Mesothelial cell of epicardium (in vitro differentiated cells): Measurements from ENCODE around the gene DYSF. TPM values are rescaled to one million over a fixed set of nuclear protein-coding genes. Genes with fewer than 3 reads are reported as not detected.

ENCODE experiments used
- DNase-seq, 2 experiments: peaks; one replicate each; pipeline ENCODE4 v3.0.0; 2021; ENCODE audit warnings: low spot score in 2 of 2; ENCODE audit not compliant: unreplicated experiment in 2 of 2
- H3K27ac Mint-ChIP-seq: 2 replicates; pipeline ENCODE4 v1.8.0; 2021; ENCODE audit warnings: mixed read lengths
- H3K27me3 Mint-ChIP-seq: 2 replicates; pipeline ENCODE4 v1.8.0; 2021; ENCODE audit warnings: low read depth, mixed read lengths
- H3K36me3 Mint-ChIP-seq: 2 replicates; pipeline ENCODE4 v1.8.0; 2021; ENCODE audit warnings: mixed read lengths
- H3K4me1 Mint-ChIP-seq: 2 replicates; pipeline ENCODE4 v1.8.0; 2021; ENCODE audit warnings: mixed read lengths
- H3K4me3 Mint-ChIP-seq: 2 replicates; pipeline ENCODE4 v1.8.0; 2021; ENCODE audit warnings: mild to moderate bottlenecking, moderate library complexity, mixed read lengths
- H3K9me3 Mint-ChIP-seq: 2 replicates; pipeline ENCODE4 v1.8.0; 2021; ENCODE audit warnings: mixed read lengths
- total RNA-seq: library from RNA; stranded (reverse); gene quantifications from 3 replicates; pipeline ENCODE4 v1.2.1, GENCODE V29; 2021
- TF ChIP-seq, protein P1 (sequence below): fragments of 200-600 bp; sonication (generic); IDR thresholded peaks from one replicate; pipeline ENCODE4 v1.5.0; 2021; ENCODE audit warnings: antibody characterized with exemption; ENCODE audit not compliant: unreplicated experiment

DYSF gene
- total RNA-seq, 1 donor from 2014 or later, result 0.96 TPM

- Mint-ChIP-seq H3K27me3 (no peaks in the 10 kb centered on the region), H3K4me3 (no peak overlapping the region), H3K27ac (no peak overlapping the region), H3K4me1 (no peaks in the 10 kb centered on the region), H3K9me3 (peaks cover 19% of the 10 kb centered on the region), H3K36me3 (peaks cover 11% of the 10 kb centered on the region)
- no peak for DNase-seq
- TF ChIP-seq, protein P1, sequence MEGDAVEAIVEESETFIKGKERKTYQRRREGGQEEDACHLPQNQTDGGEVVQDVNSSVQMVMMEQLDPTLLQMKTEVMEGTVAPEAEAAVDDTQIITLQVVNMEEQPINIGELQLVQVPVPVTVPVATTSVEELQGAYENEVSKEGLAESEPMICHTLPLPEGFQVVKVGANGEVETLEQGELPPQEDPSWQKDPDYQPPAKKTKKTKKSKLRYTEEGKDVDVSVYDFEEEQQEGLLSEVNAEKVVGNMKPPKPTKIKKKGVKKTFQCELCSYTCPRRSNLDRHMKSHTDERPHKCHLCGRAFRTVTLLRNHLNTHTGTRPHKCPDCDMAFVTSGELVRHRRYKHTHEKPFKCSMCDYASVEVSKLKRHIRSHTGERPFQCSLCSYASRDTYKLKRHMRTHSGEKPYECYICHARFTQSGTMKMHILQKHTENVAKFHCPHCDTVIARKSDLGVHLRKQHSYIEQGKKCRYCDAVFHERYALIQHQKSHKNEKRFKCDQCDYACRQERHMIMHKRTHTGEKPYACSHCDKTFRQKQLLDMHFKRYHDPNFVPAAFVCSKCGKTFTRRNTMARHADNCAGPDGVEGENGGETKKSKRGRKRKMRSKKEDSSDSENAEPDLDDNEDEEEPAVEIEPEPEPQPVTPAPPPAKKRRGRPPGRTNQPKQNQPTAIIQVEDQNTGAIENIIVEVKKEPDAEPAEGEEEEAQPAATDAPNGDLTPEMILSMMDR, result no peak
Measured at GRCh38 chr2:71659868-71660518, 206.6 kb downstream of the DYSF start.

- H3K27me3 Mint-ChIP-seq, result no peaks in the 10 kb centered on the region
- DNase-seq, result no peak
- TF ChIP-seq, protein P1, result no peak
- H3K36me3 Mint-ChIP-seq, result peaks cover 11% of the 10 kb centered on the region
- H3K9me3 Mint-ChIP-seq, result peaks cover 15% of the 10 kb centered on the region
- H3K27ac Mint-ChIP-seq, result no peak overlapping the region
- H3K4me3 Mint-ChIP-seq, result no peak overlapping the region
- H3K4me1 Mint-ChIP-seq, result no peaks in the 10 kb centered on the region
Measured at GRCh38 chr2:71661782-71662181, 208.4 kb downstream of the DYSF start.

DNA sequence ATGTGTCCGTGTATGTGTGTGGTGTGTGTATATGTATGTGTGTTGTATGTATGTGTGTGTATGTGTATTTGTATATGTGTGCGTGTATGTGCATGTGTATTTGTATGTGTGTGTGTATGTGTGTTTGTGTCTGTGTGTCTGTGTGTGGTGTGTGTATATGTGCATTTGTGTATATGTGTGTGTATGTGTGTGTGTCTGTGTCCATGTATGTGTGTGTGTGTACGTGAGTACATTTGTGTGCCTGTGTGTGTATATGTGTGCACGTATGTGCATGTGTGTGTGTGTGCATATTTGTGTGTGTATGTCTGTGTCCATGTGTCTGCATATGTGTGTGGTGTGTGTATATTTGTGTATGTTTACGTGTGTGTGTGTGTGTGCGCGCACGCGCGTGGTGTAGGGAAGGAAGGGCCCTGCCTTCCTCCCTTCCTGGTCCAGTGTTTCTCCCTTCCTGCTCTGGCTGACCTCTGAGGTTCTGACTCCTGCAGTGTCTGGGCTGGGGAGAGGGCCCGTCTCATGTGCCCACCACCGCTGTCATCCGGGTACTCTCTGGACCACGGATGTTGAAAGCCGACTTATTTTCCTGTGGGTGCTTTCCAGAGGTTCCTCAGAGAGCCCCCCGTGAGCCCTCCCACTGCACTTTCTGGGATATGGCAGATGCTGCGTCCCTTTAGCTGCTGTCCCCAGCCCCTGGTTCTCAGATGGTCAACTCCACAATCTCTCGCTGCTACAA lies 209.5 kb downstream of the DYSF start:
- Mint-ChIP-seq H3K4me3 (no peak overlapping the region), H3K4me1 (no peaks in the 10 kb centered on the region), H3K36me3 (peaks cover 11% of the 10 kb centered on the region), H3K9me3 (peaks cover 15% of the 10 kb centered on the region), H3K27ac (no peak overlapping the region), H3K27me3 (no peaks in the 10 kb centered on the region)
- TF ChIP-seq, protein P1, result no peak
- no peak for DNase-seq

DNA sequence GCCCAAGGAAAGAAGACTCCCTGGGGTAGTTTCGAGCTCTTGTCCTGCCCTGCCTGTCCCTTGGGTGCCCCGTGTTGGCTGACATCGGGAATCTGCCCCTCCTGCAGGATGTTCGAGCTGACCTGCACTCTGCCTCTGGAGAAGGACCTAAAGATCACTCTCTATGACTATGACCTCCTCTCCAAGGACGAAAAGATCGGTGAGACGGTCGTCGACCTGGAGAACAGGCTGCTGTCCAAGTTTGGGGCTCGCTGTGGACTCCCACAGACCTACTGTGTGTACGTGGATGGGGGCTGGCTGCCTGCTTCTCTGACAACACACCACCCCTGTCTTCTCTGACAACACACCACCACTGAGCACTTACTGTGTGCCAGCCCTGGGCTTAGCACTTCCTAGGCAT lies 210.8 kb downstream of the DYSF start:
- TF ChIP-seq, protein P1, result no peak
- no peak for DNase-seq
- no peaks in the 10 kb centered on the region for H3K27me3 Mint-ChIP-seq
- peaks cover 1% of the 10 kb centered on the region for H3K36me3 Mint-ChIP-seq
- H3K9me3 Mint-ChIP-seq, result peaks cover 5% of the 10 kb centered on the region
- no peak overlapping the region for H3K4me3 Mint-ChIP-seq
- H3K4me1 Mint-ChIP-seq, result no peaks in the 10 kb centered on the region
- H3K27ac Mint-ChIP-seq, result no peak overlapping the region

GRCh38 chr2:71665168-71666093 lies 212.1 kb downstream of the DYSF start:
- H3K9me3 Mint-ChIP-seq, result no peaks in the 10 kb centered on the region
- TF ChIP-seq, protein P1, result no peak
- no peak overlapping the region for H3K4me3 Mint-ChIP-seq
- H3K4me1 Mint-ChIP-seq, result no peaks in the 10 kb centered on the region
- H3K27ac Mint-ChIP-seq, result no peak overlapping the region
- no peak for DNase-seq
- H3K27me3 Mint-ChIP-seq, result no peaks in the 10 kb centered on the region
- no peaks in the 10 kb centered on the region for H3K36me3 Mint-ChIP-seq
